ENCODE data around the gene MBD3L2.
"Not testable (repeated sequence)": the region's sequence is repeated elsewhere in the genome, so short reads cannot be mapped to it uniquely, and the experiment has no call there.

The MBD3L2 gene

GRCh38 chr19:7063339-7063738 is 14.2 kb downstream of the MBD3L2 start:
- no peak for DNase-seq

GRCh38 chr19:7063764-7064418 is 14.8 kb downstream of the MBD3L2 start:
- no peak for DNase-seq

- not testable (repeated sequence) for DNase-seq
Measured at GRCh38 chr19:7067122-7067521, 18.0 kb downstream of the MBD3L2 start.

- DNase-seq = no peak
Measured at GRCh38 chr19:7067716-7068115, 18.6 kb downstream of the MBD3L2 start.

- no peak for DNase-seq
Measured at GRCh38 chr19:7068599-7068998, 19.5 kb downstream of the MBD3L2 start.

- peak; percentile 99 for DNase-seq
Measured at GRCh38 chr19:7069042-7069903, 20.2 kb downstream of the MBD3L2 start, which contains the start of gene ZNF557. Gene ZNF557 (plus strand): TSS chr19:7069703. CDS start chr19:7075075, 5,372 bp downstream.

- DNase-seq = no peak
Measured at GRCh38 chr19:7069904-7070226, 20.7 kb downstream of the MBD3L2 start.

- DNase-seq = no peak
Measured at GRCh38 chr19:7072541-7072940, 23.4 kb downstream of the MBD3L2 start.

- DNase-seq = no peak
Measured at GRCh38 chr19:7074705-7075282, 25.7 kb downstream of the MBD3L2 start.

GRCh38 chr19:7076151-7076550 is 27.0 kb downstream of the MBD3L2 start:
- DNase-seq = no peak

- DNase-seq = no peak
Measured at GRCh38 chr19:7078008-7078407, 28.9 kb downstream of the MBD3L2 start.

GRCh38 chr19:7083076-7083956 is 34.2 kb downstream of the MBD3L2 start:
- no peak for DNase-seq

GRCh38 chr19:7088999-7089398 is 39.9 kb downstream of the MBD3L2 start:
- DNase-seq = no peak

- DNase-seq = no peak
Measured at GRCh38 chr19:7098096-7098495, 49.0 kb downstream of the MBD3L2 start.

GRCh38 chr19:7098701-7099596 is 49.8 kb downstream of the MBD3L2 start:
- peak; percentile 91 for DNase-seq

- DNase-seq = no peak
Measured at GRCh38 chr19:7099597-7099921, 50.4 kb downstream of the MBD3L2 start.
